Neural progenitor cell (in vitro differentiated cells): Measurements from ENCODE around the gene MAGEB10. TPM values are rescaled to one million over a fixed set of nuclear protein-coding genes. Genes with fewer than 3 reads are reported as not detected.

Experiments
- DNase-seq: peaks from one replicate; pipeline ENCODE4 v3.0.0-alpha.2; 2016; ENCODE audit warnings: low spot score
- H2AFZ ChIP-seq: fragments of 200-600 bp; sonication (generic); replicated peaks from 2 replicates; pipeline ENCODE4 v1.6.1; 2016; ENCODE audit warnings: antibody characterized with exemption
- H3F3A ChIP-seq: fragments of 200-600 bp; sonication (generic); 2 replicates; pipeline ENCODE4 v1.6.1; 2016; ENCODE audit warnings: antibody characterized with exemption, low read depth
- H3K27ac ChIP-seq: fragments of 200-600 bp; sonication (generic); 2 replicates; pipeline ENCODE4 v1.5.1; 2016; ENCODE audit warnings: mild to moderate bottlenecking
- H3K27me3 ChIP-seq: fragments of 200-600 bp; sonication (generic); 2 replicates; pipeline ENCODE4 v1.6.1; 2016; ENCODE audit warnings: mild to moderate bottlenecking, moderate library complexity
- H3K36me3 ChIP-seq: fragments of 200-600 bp; sonication (generic); 2 replicates; pipeline ENCODE4 v1.5.1; 2016
- H3K4me1 ChIP-seq: fragments of 200-600 bp; sonication (generic); 2 replicates; pipeline ENCODE4 v1.6.1; 2016; ENCODE audit warnings: mixed run types
- H3K4me2 ChIP-seq: fragments of 200-600 bp; sonication (generic); 2 replicates; pipeline ENCODE4 v1.6.1; 2016
- H3K4me3 ChIP-seq: fragments of 200-600 bp; sonication (generic); 2 replicates; pipeline ENCODE4 v1.5.1; 2016
- H3K79me2 ChIP-seq: fragments of 200-600 bp; sonication (generic); 2 replicates; pipeline ENCODE4 v1.6.1; 2016; ENCODE audit warnings: low read depth
- H3K9ac ChIP-seq: fragments of 200-600 bp; sonication (generic); 2 replicates; pipeline ENCODE4 v1.6.1; 2016
- H3K9me3 ChIP-seq: fragments of 200-600 bp; sonication (generic); 2 replicates; pipeline ENCODE4 v1.5.1; 2016; ENCODE audit warnings: low read depth
- H4K20me1 ChIP-seq: fragments of 200-600 bp; sonication (generic); 2 replicates; pipeline ENCODE4 v1.6.1; 2016; ENCODE audit warnings: low read depth
- H3K27ac Mint-ChIP-seq: 3 replicates; pipeline ENCODE4 v1.8.0; 2021; ENCODE audit warnings: mixed read lengths
- H3K27me3 Mint-ChIP-seq: 2 replicates; pipeline ENCODE4 v1.8.0; 2022; ENCODE audit warnings: low read depth, mild to moderate bottlenecking, inconsistent platforms, moderate library complexity, mixed read lengths; ENCODE audit not compliant: insufficient read depth
- H3K36me3 Mint-ChIP-seq: 3 replicates; pipeline ENCODE4 v1.8.0; 2021; ENCODE audit warnings: mixed read lengths
- H3K4me1 Mint-ChIP-seq: 3 replicates; pipeline ENCODE4 v1.8.0; 2021; ENCODE audit warnings: mixed read lengths
- H3K4me3 Mint-ChIP-seq: 3 replicates; pipeline ENCODE4 v1.8.0; 2021; ENCODE audit warnings: mild to moderate bottlenecking, moderate library complexity, mixed read lengths
- H3K9me3 Mint-ChIP-seq: 3 replicates; pipeline ENCODE4 v1.8.0; 2020; ENCODE audit warnings: mixed read lengths
- CTCF ChIP-seq: fragments of 200-600 bp; sonication (generic); IDR thresholded peaks from 2 replicates; pipeline ENCODE4 v1.5.1; 2017; ENCODE audit warnings: antibody characterized with exemption, mild to moderate bottlenecking
- EZH2 ChIP-seq: fragments of 200-600 bp; sonication (generic); IDR thresholded peaks from 2 replicates; pipeline ENCODE4 v1.6.1; 2017; ENCODE audit warnings: antibody characterized with exemption, mild to moderate bottlenecking, moderate library complexity
- EZH2phosphoT487 ChIP-seq: fragments of 200-600 bp; sonication (generic); IDR thresholded peaks from 2 replicates; pipeline ENCODE4 v1.6.1; 2017; ENCODE audit warnings: antibody characterized with exemption
- total RNA-seq: library from RNA; depleted of rRNA; stranded (reverse); fragments of >200 nt; gene quantifications from 2 replicates; pipeline ENCODE4 v1.2.3, GENCODE V29; 2015; ENCODE audit warnings: low replicate concordance

The MAGEB10 gene
- total RNA-seq, 1 donor from 2014 or later = not detected

DNA sequence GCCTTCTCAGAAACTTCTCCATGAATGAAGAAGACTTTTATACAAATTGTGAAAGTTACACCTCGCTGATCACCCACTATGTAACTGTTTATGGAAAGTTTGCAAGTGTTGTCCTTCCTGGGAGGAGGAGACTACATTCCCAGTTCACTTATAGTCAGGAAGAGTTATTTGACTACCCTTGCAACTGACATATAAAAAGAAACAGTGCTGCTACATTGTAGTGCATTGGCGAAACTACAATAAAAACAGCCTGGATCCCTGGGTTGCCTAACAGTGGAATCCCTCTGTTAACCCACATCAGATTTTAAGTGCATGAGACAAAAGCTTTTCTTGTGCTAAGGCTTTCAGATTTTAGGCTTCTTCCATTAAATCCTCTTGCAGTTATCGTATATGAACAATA, 30.4 kb downstream of the MAGEB10 start:
- H3K9me3 Mint-ChIP-seq = no peaks in the 10 kb centered on the region
- H3K9me3 ChIP-seq = no peaks in the 10 kb centered on the region

GRCh38 chrX:27840881-27841280, 33.1 kb downstream of the MAGEB10 start:
- H4K20me1 ChIP-seq = no peaks in the 10 kb centered on the region
- no peak overlapping the region for H3K4me3 Mint-ChIP-seq
- H3K9me3 ChIP-seq = peaks cover 3% of the 10 kb centered on the region
- no peaks in the 10 kb centered on the region for H3K4me1 ChIP-seq
- H3K36me3 Mint-ChIP-seq = no peaks in the 10 kb centered on the region
- no peak overlapping the region for H3K9ac ChIP-seq
- no peaks in the 10 kb centered on the region for H3K27me3 ChIP-seq
- H2AFZ ChIP-seq = no peak overlapping the region
- DNase-seq = no peak
- H3K9me3 Mint-ChIP-seq = no peaks in the 10 kb centered on the region
- no peak overlapping the region for H3K27ac ChIP-seq
- H3K4me1 Mint-ChIP-seq = no peaks in the 10 kb centered on the region
- no peak for TF ChIP-seq CTCF
- no peak for TF ChIP-seq EZH2
- TF ChIP-seq EZH2phosphoT487 = no peak
- no peaks in the 10 kb centered on the region for H3F3A ChIP-seq
- no peak overlapping the region for H3K4me2 ChIP-seq
- peaks cover 3% of the 10 kb centered on the region for H3K27me3 Mint-ChIP-seq
- no peak overlapping the region for H3K4me3 ChIP-seq
- H3K79me2 ChIP-seq = no peaks in the 10 kb centered on the region
- no peak overlapping the region for H3K27ac Mint-ChIP-seq
- no peaks in the 10 kb centered on the region for H3K36me3 ChIP-seq

More for the DNA sequence above, 30.4 kb downstream of the MAGEB10 start:
- Histone ChIP-seq H2AFZ (no peak overlapping the region), H3F3A (no peaks in the 10 kb centered on the region), H3K4me2 (no peak overlapping the region), H3K4me3 (no peak overlapping the region), H3K36me3 (no peaks in the 10 kb centered on the region), H3K79me2 (no peaks in the 10 kb centered on the region), H4K20me1 (no peaks in the 10 kb centered on the region), H3K27ac (no peak overlapping the region), H3K4me1 (no peaks in the 10 kb centered on the region), H3K9ac (no peak overlapping the region), H3K27me3 (no peaks in the 10 kb centered on the region)
- no peaks in the 10 kb centered on the region for H3K4me1 Mint-ChIP-seq
- no peaks in the 10 kb centered on the region for H3K36me3 Mint-ChIP-seq
- TF ChIP-seq EZH2phosphoT487 = no peak
- no peak for TF ChIP-seq EZH2
- TF ChIP-seq CTCF = no peak
- H3K27ac Mint-ChIP-seq = no peak overlapping the region
- H3K27me3 Mint-ChIP-seq = peaks cover 3% of the 10 kb centered on the region
- DNase-seq = peak; percentile 3
- H3K4me3 Mint-ChIP-seq = no peak overlapping the region

- Histone ChIP-seq H3K4me1 (no peaks in the 10 kb centered on the region), H3K4me2 (no peak overlapping the region), H3K9me3 (peaks cover 3% of the 10 kb centered on the region), H3K36me3 (no peaks in the 10 kb centered on the region), H3K79me2 (no peaks in the 10 kb centered on the region), H4K20me1 (no peaks in the 10 kb centered on the region), H3F3A (no peaks in the 10 kb centered on the region), H3K27me3 (no peaks in the 10 kb centered on the region), H3K4me3 (no peak overlapping the region), H3K27ac (no peak overlapping the region), H3K9ac (no peak overlapping the region), H2AFZ (no peak overlapping the region)
- Mint-ChIP-seq H3K36me3 (no peaks in the 10 kb centered on the region), H3K27ac (no peak overlapping the region), H3K27me3 (peaks cover 3% of the 10 kb centered on the region), H3K4me1 (no peaks in the 10 kb centered on the region), H3K4me3 (no peak overlapping the region), H3K9me3 (no peaks in the 10 kb centered on the region)
- DNase-seq = no peak
- TF ChIP-seq EZH2phosphoT487 = no peak
- no peak for TF ChIP-seq CTCF
- no peak for TF ChIP-seq EZH2
These were observed 35.1 kb downstream of the MAGEB10 start for GRCh38 chrX:27842859-27843258.
